Inflammatory macrophage treated with lipopolysaccharide for 1 hour (primary cell): Measurements from ENCODE around the gene TTC29.
"Not testable (repeated sequence)": the region's sequence is repeated elsewhere in the genome, so short reads cannot be mapped to it uniquely, and the experiment has no call there.

Source experiments
- DNase-seq, 2 donors: peaks; one replicate each; pipeline ENCODE4 v3.0.0-alpha.2; 2020 to 2022

Gene TTC29

DNA sequence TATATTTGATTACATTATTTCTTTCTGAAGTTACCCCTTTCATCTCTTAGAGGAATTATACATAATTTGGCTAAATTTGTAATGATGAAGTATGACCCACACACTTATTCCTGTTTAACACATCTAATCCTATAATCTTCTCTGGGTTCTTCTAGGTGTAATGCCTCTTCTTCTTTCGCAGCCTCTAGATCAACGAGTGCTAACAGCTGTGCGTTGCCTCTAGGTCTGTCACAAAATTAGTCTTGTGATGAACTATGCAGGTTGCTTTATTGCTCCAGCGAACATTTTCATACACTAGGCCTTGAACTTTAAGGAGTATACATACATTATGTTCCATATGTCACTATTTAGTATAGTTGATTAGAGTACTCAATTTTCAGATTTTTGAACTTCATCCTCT is 89.9 kb downstream of the TTC29 start:
- no peak for DNase-seq

DNA sequence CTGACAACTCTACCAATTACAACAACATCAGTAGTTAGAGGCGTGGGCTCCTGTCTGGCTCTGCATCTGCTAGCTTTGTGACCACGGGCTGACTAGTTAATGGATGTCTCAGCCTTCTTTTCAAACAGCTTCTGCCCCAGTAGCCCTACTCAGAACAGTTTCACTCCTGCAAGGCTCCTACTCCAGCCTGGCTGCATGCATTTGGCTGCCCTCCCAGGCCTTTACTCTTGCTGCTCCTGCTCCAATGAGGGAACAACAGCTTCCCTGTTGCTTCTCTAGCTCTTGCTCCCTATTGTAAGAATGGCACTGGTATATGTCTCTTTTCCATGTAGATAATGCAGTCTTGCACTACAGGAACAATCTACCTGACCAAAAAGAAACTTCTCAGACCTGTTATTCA is 93.3 kb downstream of the TTC29 start:
- no peak for DNase-seq

DNA sequence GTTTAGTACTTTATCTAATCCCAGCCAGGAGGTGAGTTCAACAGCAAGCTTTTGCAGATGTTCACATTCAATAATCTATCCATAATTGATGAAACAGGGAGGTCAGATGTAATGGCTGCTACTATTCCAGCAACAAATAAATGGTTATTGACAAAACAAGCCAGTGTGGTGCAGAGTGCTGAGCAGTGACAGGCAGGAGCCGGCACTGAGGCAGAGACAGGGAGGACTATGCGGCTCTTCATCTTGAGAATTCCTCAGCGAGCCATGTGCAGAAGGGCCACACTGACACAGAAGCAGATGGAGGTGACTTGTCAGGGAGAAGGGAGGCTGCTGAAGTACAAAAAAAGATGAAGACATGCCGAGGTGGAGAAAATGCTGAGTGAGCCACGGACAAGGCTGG is 98.3 kb downstream of the TTC29 start:
- DNase-seq, result no peak

DNA sequence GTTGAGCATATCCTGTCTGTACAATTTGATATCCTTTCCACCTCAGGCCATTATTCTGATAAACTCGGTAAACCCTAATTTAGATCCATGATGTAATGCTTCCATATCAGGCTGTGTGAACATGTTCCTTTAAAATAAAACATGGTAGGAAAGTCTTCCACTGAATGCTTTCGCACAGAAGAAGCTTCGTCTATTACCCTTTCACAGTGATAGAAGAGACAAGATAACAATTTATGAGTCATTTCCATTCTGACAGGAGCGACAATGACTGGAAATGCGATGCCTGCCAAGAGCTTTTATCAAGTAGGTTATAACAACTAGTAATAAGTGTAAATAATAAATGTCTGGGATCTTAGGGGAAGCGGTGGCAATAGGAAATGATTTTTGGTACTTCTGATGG is 98.8 kb downstream of the TTC29 start:
- DNase-seq, result no peak

DNA sequence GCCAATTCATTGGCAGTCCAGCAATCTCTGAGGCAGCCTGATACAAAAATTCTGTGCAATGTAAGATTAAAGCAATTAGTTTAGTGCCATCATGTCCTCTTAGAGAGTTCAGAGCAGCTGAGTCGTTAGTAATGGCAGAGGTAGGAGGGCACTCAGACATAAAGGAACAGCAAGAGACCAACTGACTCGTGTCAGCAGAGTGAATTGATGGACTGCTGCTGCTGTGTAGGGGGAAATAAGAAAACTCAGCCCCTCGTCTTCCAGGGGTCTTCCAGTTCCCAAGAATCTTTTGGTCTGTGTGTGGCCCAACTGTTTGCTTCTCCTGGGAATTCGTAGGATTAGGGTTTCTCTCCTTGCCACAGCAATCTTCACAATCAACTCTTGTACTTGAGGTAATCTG is 100.9 kb downstream of the TTC29 start:
- DNase-seq, result no peak

DNA sequence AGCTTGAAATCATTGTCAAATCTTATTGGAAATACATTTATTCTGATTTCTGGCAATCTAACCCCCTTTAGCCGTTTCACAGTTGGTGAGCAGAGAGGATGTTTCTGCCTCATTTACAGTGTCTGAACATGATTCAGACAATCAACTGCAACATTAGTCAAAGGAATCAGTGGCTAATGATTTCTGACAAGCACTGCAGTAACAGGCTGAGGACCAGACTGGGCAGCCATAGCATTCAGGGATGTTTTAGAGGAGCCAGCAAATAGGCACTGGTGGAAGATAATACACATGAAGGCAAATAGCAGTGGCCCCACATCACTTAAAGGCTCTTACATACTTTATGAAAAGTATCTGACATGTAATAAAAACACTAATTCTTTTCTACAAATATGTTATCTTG is 102.8 kb downstream of the TTC29 start:
- no peak for DNase-seq

DNA sequence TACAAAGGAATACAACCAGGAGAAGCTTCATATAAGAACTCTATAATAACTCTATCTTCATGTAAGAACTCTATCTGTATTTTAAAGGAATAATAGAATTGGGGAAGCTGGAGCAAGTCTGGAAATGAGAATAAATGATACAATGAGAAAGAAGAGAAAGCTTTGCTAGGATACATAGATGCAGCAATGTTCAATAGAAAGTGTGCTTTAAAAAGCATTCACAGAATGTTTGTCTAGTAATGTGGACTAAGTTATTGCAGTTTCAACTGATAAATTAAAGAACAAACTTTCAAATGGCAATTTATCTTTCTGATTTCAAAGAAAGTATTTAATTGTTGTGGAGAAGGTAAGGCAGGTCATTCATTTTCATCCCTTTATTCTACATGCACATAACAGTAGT is 104.9 kb downstream of the TTC29 start:
- DNase-seq, result no peak

DNA sequence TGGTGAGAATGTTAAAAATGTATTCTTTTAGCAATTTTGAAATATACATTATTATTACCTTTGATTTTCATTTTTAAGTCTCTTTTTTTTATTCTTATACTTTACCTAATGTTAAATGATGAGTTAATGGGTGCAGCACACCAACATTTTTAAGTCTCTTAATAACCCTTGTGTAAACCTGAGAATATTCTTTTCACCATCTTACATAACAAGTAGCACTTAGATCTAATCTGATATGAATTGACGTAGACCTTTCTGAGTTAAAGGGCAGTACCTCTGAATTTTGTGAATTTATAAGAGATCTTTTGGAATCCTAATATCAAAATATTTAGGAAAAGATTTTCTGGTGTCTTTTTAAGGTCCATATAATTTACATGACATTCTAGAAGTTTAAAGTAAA is 110.6 kb downstream of the TTC29 start:
- DNase-seq, result no peak

DNA sequence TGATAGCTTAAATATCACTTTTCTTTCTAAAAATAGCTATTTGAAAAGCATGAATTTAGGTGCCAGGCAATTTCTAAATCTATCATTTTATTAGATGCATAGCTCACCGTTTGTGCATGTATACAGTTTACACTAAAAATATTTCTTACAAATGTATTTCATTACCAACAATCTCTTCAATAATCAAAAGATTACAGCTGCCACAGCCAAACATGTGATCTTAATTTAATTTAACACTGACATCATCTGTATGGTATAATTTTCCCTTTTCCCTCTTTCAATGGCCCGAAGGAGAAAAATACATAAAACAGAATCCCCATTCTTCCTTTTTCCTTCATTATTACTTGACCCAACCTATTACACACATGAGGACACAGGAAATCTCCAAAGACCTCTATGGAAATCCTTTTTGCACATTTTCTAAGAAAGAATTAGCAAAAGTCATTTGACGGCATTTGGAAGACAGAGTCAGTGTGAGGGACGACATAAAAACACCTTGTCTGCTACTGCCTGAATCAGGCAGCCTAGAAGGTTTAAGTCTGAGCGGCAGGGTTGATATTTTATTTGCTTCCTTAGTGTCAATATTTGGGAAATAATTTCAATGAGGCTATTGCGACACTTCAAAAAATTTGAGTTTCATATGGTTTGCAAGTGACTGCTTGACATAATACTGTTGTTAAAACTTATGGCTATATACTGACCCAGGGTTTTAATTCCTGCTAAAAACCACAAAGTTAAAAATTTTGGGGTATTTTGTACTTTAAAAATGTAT is 111.2 kb downstream of the TTC29 start:
- peak in 1 of 2 donors; percentile 0 for DNase-seq

DNA sequence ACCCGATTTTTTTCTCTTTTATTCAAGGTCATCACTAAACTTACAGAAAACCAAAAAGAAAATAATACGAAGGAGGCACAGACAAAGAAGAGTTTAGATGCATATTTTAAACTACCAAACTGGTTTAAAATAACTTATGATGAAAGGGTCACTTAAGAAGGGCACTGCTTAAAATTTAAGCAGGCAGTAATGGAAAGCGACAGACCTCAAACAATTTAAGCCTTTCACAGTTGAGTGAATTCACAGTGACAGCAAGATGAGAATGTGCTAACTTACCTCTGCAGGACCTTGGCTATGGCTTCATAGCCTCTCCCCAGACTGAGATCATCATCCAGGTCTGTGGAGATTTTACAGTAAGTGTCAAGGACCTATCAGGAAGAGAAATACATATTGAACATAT is 112.1 kb downstream of the TTC29 start:
- no peak for DNase-seq

DNA sequence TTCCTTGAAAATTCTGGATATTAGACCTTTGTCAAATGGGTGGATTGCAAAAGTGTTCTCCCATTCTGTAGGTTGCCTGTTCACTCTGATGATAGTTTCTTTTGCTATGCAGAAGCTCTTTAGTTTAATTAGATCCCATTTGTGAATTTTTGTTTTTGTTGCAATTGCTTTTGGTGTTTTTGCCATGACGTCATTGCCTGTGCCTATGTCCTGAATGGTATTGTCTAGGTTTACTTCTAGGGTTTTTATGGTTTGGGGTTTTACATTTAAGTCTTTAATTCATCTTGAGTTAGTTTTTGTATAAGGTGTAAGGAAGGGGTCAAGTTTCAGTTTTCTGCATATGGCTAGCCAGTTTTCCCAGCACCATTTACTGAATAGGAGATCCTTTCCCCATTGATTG is 122.7 kb downstream of the TTC29 start:
- DNase-seq, result not testable (repeated sequence)

DNA sequence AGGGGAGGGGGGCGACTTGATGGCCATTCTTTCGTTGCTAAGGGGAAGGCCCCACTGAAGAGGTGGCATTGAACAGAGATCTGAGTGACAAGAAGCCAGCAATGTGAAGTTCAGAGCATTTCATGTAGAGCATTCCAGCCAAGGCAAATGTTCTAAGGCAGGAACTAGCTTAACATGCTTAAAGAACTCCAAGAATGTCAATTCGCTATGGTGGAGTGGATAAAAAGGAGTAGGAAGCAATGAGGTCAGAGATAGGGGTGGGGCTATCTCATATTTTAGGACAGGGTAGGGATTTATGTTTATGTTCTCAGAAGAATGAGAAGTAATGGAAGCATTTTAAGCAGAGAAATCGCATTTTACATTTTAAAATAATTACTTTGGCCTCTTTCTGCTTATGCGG is 130.9 kb downstream of the TTC29 start:
- DNase-seq, result no peak

DNA sequence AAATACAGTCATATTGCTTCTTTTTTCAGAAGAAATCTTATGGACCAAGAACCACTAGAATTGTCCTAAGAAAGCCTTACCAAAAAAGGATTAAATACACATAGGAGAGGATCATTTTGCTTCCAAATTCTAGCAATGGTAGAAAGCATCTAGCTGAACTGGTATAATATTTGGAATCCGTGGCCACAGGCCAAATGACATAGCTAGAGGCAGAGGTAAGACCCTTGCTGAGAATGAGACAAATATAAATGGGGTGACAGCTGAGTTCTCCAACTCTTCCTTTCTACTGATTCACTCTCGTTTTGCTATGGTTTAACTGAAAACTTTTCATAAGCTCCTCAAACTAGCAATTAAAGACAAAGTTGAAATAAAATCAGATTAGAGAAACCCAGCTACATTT is 150.0 kb downstream of the TTC29 start:
- no peak for DNase-seq

DNA sequence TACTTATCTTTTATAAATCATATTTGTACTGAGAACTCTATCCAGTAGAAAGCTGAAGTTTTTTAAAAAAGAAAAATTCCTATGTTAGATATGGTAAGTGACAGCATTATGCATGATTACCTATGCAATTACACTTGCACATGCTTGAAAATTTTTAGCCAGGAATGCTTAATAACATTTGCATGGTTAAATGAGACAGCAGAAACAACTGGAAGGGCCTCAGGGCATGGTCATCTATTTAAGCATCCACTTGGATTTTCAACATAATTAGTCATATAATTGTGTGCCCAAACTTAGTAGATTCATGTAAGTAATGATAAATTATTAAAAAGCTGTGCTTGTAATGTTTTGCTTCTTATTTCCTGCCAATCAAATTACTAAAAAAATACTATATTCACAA is 151.9 kb downstream of the TTC29 start:
- no peak for DNase-seq

DNA sequence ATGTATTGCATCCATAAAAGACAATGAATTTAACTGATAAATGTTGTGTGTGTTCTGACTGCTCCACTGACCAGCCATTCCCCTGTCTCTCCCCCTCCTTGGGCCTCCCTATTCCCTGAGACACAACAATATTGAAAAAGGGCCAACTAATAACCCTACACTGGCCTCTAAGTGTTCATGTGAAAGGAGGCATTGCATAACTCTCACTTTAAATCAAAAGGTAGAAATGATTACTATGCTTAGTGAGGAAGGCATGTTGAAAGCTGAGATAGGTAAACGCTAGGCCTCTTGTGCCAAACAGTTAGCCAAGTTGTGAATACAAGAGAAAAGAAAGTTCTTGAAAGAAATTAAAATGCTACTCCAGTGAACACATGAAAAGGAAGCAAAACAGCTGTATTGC is 154.2 kb downstream of the TTC29 start:
- DNase-seq, result no peak

DNA sequence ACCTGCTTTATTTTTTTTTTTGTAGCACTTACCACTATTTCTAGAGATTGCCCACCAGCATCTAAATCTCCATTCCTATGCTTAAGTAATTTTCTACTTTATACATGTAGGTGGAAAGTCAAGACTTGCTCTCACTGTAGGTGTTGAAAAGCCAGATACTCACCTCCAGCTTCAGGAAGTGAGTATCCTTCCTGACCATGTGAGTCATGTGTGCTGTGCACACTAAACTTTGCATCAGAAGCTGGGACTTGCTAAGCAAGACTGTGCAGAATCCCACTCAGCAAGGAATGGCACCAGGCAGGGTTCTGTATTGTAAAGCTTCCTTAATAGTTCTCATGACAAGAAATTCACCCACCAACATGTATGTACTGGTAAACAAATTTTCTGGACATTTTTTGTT is 155.1 kb downstream of the TTC29 start:
- DNase-seq, result no peak

DNA sequence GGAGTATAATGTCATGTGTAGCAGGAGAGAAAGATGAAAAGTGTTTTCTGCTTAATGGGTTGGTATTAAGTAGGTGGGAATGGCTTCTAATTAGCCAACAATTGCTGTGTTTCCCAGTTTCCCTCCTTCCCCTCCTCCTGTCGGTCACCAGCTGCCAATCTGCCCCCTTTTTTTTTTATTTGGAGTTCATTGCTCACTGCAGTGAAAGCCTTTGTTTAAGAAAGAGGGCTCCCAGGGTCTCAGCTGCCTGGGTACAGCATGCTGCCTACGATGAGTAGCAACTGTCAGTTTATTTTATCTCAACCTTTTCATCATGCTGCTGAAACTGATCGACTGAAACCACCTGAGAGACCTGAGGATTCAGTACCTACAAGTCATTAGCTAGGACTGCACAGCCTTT is 157.9 kb downstream of the TTC29 start:
- no peak for DNase-seq

DNA sequence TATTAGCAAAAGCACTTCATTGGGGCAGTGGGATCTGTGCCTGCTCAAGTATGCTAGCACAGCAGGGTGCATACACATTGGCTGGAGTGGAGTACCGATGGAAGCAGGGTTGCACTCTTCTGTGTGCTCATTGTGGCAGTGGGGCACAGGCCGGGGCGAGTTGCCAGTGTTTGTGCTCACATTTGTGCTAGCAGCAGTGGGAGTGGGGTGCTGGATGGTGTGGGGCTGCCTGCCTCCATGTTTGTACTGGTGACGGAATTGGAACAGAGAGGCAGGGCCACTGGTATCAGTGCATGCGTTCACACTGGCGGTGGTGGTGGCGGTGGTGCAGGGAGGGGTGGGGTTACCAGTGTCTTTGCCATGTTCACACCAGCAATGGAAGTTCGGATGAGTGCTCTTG is 169.0 kb downstream of the TTC29 start:
- DNase-seq, result no peak

DNA sequence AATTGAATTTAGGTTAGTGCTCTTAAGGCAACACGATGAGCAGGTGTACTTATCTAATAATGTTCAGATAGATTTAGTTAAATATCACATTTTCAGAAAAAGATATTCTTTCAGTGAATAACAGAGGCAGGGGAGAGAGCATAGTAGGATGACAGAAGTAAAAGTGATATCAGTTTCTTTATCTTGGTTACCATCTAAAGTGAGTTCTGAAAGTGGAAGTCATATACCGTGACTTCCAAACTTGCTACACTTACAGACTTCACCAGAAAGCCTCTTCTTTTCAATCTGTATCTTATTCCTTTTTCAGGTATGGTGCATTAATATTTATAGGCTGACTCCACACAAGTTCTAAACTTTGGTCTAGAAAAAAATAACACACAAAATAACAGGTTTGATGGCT is 182.1 kb downstream of the TTC29 start:
- no peak for DNase-seq

DNA sequence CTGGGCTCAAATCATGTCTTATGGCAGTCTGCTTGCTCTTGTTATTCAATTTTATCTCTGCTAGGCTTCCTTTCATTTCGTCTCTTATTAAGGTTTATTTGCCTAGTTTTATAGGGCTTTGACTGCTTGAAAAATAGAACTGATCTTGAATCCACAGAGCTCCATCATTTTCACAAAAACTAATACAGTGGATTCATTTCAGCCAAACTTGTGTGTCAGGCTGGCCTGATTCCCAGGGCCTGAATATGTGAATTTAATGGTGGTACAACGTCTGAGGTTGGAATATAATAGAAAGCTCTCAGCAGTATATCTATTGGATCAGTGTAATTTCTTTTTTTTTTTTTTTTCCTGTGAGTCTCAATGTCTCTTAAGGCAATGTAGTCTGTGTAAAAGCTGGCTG is 183.6 kb downstream of the TTC29 start:
- DNase-seq, result no peak

DNA sequence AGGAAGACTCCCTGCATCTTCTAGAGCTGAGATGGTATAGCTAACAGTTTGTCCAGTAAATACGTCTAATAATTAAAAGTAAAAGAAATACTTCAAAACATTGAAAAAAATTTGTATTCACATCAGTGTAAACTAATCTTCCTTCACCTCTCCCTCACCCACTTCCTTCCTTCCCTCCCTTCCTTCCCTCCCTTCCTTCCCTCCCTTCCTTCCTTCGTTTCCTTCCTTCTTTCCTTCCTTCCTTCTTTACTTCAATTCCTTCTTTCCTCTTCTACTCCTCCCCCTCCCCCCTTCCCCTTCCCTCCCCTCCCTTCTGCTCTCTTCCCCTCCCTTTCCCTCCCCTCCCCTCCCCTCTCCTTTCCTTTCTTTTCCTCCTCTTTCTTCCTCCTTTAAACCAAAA is 203.2 kb downstream of the TTC29 start:
- DNase-seq, result no peak

DNA sequence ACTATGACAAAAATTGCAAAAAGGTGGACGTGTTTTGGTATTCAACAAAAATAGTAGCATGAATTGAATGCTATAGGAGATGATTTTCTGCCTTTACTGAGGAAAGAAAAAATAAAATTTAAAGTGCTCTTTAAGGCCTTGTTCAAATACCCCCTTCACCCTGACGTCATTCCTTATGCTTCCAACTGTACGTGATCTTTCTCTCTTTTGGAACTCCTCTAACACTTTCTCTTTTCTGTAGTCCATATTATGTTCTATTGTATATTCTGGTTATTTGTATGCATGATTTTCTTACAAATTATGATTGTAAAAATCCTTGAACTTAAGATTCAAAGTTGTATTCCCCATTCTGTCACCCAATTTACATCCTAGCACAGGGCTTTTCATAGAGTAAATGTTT is 206.5 kb downstream of the TTC29 start:
- no peak for DNase-seq

DNA sequence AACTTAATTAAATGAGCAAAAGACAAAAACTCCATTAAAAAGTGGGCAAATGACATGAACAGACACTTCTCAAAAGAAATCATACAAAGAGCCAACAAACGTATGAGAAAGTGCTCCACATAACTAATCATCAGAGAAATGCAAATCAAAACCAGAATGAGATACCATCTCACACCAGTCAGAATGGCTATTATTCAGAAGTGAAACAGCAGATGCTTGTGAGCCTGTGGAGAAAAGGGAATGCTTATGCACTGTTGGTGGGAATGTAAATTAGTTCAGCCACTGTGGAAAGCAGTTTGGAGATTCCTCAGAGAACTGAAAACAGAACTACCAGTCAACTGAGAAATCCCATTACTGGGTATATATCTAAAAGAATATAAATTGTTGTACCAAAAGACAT is 222.1 kb downstream of the TTC29 start:
- DNase-seq, result not testable (repeated sequence)

DNA sequence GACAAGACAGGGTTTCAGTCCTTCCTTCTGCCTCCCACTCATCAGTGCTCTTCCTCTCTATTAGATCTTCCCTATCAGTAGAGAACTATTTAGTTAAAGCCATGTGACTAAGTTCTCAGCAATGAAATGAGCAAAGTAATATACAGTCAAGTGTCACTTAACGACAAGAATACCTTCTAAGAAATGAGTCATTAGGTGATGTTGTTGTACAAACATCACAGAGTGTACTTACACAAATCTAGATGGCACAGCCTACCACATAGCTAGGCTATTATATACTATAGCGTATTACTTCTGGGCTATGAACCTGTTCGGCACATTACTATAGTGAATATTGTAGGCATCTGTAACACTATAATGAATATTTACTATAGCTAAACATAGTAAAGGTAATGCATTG is 235.7 kb downstream of the TTC29 start:
- DNase-seq, result no peak

DNA sequence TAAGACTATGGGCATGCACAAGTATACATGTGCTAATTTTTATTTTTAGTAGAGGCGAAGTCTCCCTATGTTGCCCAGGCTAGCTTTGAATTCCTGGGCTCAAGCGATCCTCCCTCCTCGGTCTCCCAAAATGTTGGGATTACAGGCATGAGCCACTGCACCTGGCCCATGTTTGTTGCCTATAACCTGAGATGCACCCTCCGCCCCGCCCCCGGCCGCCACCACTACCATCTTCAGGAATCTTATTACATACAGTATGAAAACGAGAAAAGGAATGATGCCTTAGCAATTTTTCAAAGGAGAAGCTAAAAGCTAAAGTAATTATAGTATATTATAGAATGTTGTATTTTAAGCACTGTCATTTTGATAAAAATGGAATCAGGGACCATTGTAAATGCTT is 245.8 kb downstream of the TTC29 start:
- DNase-seq, result no peak
